Gastrocnemius medialis (tissue), 4 donors: ENCODE data around the gene PARVA.

Experiments
- POLR2A ChIP-seq, 2 donors: fragments of 450-650 bp; IDR thresholded peaks; one replicate each; pipeline ENCODE4 v1.6.1; 2017; ENCODE audit warnings: antibody characterized with exemption in 2 of 2, mild to moderate bottlenecking in 2 of 2, moderate library complexity in 2 of 2
- TF ChIP-seq, protein P1 (sequence below), 5 experiments: fragments of 450-650 bp in 3 of 5; fragments of 200-600 bp in 2 of 5; sonication (generic) in 2 of 5; IDR thresholded peaks in 4 of 5; conservative IDR thresholded peaks in 1 of 5; 1 replicate in 4 of 5; 2 replicates in 1 of 5; pipeline ENCODE4 v1.5.1; 2016 to 2019; ENCODE audit warnings: antibody characterized with exemption in 5 of 5, mild to moderate bottlenecking in 3 of 5, moderate library complexity in 3 of 5

- TF ChIP-seq POLR2A (IDR thresholded peaks at IDR 0.05), result no peak
- TF ChIP-seq, protein P1, sequence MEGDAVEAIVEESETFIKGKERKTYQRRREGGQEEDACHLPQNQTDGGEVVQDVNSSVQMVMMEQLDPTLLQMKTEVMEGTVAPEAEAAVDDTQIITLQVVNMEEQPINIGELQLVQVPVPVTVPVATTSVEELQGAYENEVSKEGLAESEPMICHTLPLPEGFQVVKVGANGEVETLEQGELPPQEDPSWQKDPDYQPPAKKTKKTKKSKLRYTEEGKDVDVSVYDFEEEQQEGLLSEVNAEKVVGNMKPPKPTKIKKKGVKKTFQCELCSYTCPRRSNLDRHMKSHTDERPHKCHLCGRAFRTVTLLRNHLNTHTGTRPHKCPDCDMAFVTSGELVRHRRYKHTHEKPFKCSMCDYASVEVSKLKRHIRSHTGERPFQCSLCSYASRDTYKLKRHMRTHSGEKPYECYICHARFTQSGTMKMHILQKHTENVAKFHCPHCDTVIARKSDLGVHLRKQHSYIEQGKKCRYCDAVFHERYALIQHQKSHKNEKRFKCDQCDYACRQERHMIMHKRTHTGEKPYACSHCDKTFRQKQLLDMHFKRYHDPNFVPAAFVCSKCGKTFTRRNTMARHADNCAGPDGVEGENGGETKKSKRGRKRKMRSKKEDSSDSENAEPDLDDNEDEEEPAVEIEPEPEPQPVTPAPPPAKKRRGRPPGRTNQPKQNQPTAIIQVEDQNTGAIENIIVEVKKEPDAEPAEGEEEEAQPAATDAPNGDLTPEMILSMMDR (IDR thresholded peaks at IDR 0.05 in 4 of 5, conservative IDR thresholded peaks at IDR 0.05 in 1 of 5), result no peak
Measured at GRCh38 chr11:12526789-12527188, 149.4 kb downstream of the PARVA start.
